HCT116 (cell line): ENCODE results near the gene GPR17. TPM values are rescaled to one million over a fixed set of nuclear protein-coding genes. Genes with fewer than 3 reads are reported as not detected.

Experiments
- ATAC-seq: fragments of 200-7000 bp; cut with Tn5 transposase; 2 replicates; pipeline ENCODE4 v1.9.1; 2020; ENCODE audit warnings: mild to moderate bottlenecking, moderate library complexity
- BruUV-seq: library from RNA; stranded (reverse); fragments of 400-500 nt; replicated peaks from 2 replicates; lab custom pipeline; 2021; lab: Mats Ljungman, UMichigan
- CTCF ChIA-PET: fragments of 300-600 bp; sonication (Branson Sonifier 250); formaldehyde crosslinking; loops from one replicate; lab custom pipeline; 2021; ENCODE audit warnings: antibody characterized with exemption; lab: Charles Lee
- POLR2A ChIA-PET: fragments of 300-600, 350-600 bp; sonication (Branson Sonifier 250); formaldehyde crosslinking; loops from one replicate; lab custom pipeline; 2021; ENCODE audit warnings: antibody characterized with exemption; lab: Charles Lee
- RAD21 ChIA-PET, 2 experiments: fragments of 300-600 bp; sonication (Branson Sonifier 250); formaldehyde crosslinking; loops; one replicate each; lab custom pipeline; 2023; ENCODE audit warnings: low total read pairs in 2 of 2; ENCODE audit not compliant: uncharacterized antibody in 2 of 2, unreplicated experiment in 2 of 2, low non-redundant PET in 1 of 2; lab: Charles Lee
- DNase-seq: peaks from one replicate; pipeline ENCODE4 v3.0.0-alpha.2; 2010; ENCODE audit warnings: low read depth, low spot score
- H2AFZ ChIP-seq: fragments of 200-600 bp; shearing (Covaris generic), sonication (generic); 2 replicates; pipeline ENCODE4 v1.6.1; 2017; ENCODE audit warnings: low read depth, mixed run types, mixed read lengths, antibody characterized with exemption, low read length; ENCODE audit not compliant: poor library complexity, severe bottlenecking
- H3K27ac ChIP-seq: 2 replicates; pipeline ENCODE4 v1.5.1; 2012; ENCODE audit warnings: low read depth, low read length
- H3K27me3 ChIP-seq: fragments of 200-600 bp; sonication (generic); 2 replicates; pipeline ENCODE4 v1.6.1; 2016; ENCODE audit warnings: mixed run types, low read length, mixed read lengths; ENCODE audit not compliant: insufficient read depth
- H3K36me3 ChIP-seq, 2 experiments: fragments of 200-500 bp in 1 of 2; fragments of 200-600 bp in 1 of 2; sonication (Bioruptor generic) in 1 of 2; sonication (generic) in 1 of 2; 2 replicates each; pipeline versions ENCODE4 v1.5.1 to v1.6.1; 2014 to 2016; ENCODE audit warnings: low read length in 2 of 2, inconsistent platforms in 1 of 2, mixed read lengths in 1 of 2, mixed run types in 1 of 2; ENCODE audit not compliant: insufficient read depth in 2 of 2, control insufficient read depth in 1 of 2
- H3K4me1 ChIP-seq, 2 experiments: fragments of 200-600 bp in 1 of 2; sonication (generic) in 1 of 2; 2 replicates each; pipeline versions ENCODE4 v1.5.1 to v1.6.1; 2012 to 2017; ENCODE audit warnings: low read length in 2 of 2, inconsistent platforms in 1 of 2, mild to moderate bottlenecking in 1 of 2, mixed read lengths in 1 of 2, mixed run types in 1 of 2, moderate library complexity in 1 of 2; ENCODE audit not compliant: insufficient read depth in 2 of 2, control insufficient read depth in 1 of 2
- H3K4me2 ChIP-seq: fragments of 200-600 bp; sonication (generic); 2 replicates; pipeline ENCODE4 v1.6.1; 2017; ENCODE audit warnings: mixed run types, low read length, mixed read lengths
- H3K4me3 ChIP-seq, 2 experiments: fragments of 200-600 bp in 1 of 2; sonication (generic) in 1 of 2; replicated peaks in 1 of 2; 2 replicates each; pipeline ENCODE4 v1.5.1; 2011 to 2016; ENCODE audit warnings: low read length in 2 of 2, control low read depth in 1 of 2, low read depth in 1 of 2, mild to moderate bottlenecking in 1 of 2, mixed read lengths in 1 of 2, mixed run types in 1 of 2
- H3K79me2 ChIP-seq: fragments of 200-600 bp; sonication (generic); 2 replicates; pipeline ENCODE4 v1.6.1; 2017; ENCODE audit warnings: mild to moderate bottlenecking, mixed run types, low read length, moderate library complexity, mixed read lengths; ENCODE audit not compliant: insufficient read depth
- H3K9ac ChIP-seq: fragments of 200-600 bp; sonication (generic); 2 replicates; pipeline ENCODE4 v1.6.1; 2016; ENCODE audit warnings: low read length, mixed read lengths
- H3K9me2 ChIP-seq: fragments of 200-600 bp; sonication (generic), shearing (Covaris generic); 2 replicates; pipeline ENCODE4 v1.6.1; 2017; ENCODE audit warnings: mixed run types, mild to moderate bottlenecking, moderate library complexity; ENCODE audit not compliant: insufficient read depth
- H3K9me3 ChIP-seq, 2 experiments: fragments of 200-500 bp in 1 of 2; fragments of 200-600 bp in 1 of 2; sonication (Bioruptor generic) in 1 of 2; sonication (generic) in 1 of 2; 2 replicates each; pipeline ENCODE4 v1.6.1; 2014 to 2017; ENCODE audit warnings: low read length in 2 of 2, mixed read lengths in 2 of 2, inconsistent platforms in 1 of 2, low read depth in 1 of 2, mild to moderate bottlenecking in 1 of 2, mixed run types in 1 of 2, moderate library complexity in 1 of 2; ENCODE audit not compliant: control insufficient read depth in 1 of 2, insufficient read depth in 1 of 2
- H4K20me1 ChIP-seq: fragments of 200-600 bp; sonication (generic), shearing (Covaris generic); 2 replicates; pipeline ENCODE4 v1.6.1; 2017; ENCODE audit warnings: mixed run types, mild to moderate bottlenecking, moderate library complexity; ENCODE audit not compliant: insufficient read depth
- ATF3 ChIP-seq: IDR thresholded peaks from 2 replicates; pipeline ENCODE4 v1.6.1; 2012
- CTCF ChIP-seq, 3 experiments: fragments of 200-600 bp in 1 of 3; sonication (generic) in 1 of 3; IDR thresholded peaks in 2 of 3; conservative IDR thresholded peaks in 1 of 3; 2 replicates each; pipeline ENCODE4 v1.5.1; 2012 to 2017; ENCODE audit warnings: low read depth in 2 of 3, low read length in 2 of 3, antibody characterized with exemption in 1 of 3, borderline replicate concordance in 1 of 3, control low read depth in 1 of 3, mild to moderate bottlenecking in 1 of 3, mixed read lengths in 1 of 3, mixed run types in 1 of 3, moderate library complexity in 1 of 3; ENCODE audit not compliant: insufficient read depth in 1 of 3
- EGR1 ChIP-seq: IDR thresholded peaks from 2 replicates; pipeline ENCODE4 v1.6.1; 2012; ENCODE audit warnings: low read depth
- ELF1 ChIP-seq: IDR thresholded peaks from 2 replicates; pipeline ENCODE4 v1.6.1; 2012; ENCODE audit warnings: low read depth, borderline replicate concordance
- EZH2 ChIP-seq: fragments of 200-600 bp; sonication (generic); IDR thresholded peaks from 2 replicates; pipeline ENCODE4 v1.6.1; 2017; ENCODE audit warnings: antibody characterized with exemption, mixed run types
- EZH2phosphoT487 ChIP-seq: fragments of 200-600 bp; IDR thresholded peaks from 2 replicates; pipeline ENCODE4 v1.6.1; 2018; ENCODE audit warnings: antibody characterized with exemption, borderline replicate concordance
- FOSL1 ChIP-seq: IDR thresholded peaks from 2 replicates; pipeline ENCODE4 v1.6.1; 2012; ENCODE audit warnings: low read depth
- MAX ChIP-seq: IDR thresholded peaks from 2 replicates; pipeline ENCODE4 v1.6.1; 2012
- POLR2A ChIP-seq: IDR thresholded peaks from 2 replicates; pipeline ENCODE4 v1.7.0; 2011; ENCODE audit warnings: borderline replicate concordance; ENCODE audit not compliant: insufficient read depth, insufficient read length; ENCODE audit errors: extremely low read depth
- POLR2AphosphoS5 ChIP-seq: IDR thresholded peaks from 2 replicates; pipeline ENCODE4 v1.6.1; 2011; ENCODE audit warnings: mild to moderate bottlenecking, low read depth, low read length, moderate library complexity
- RAD21 ChIP-seq: IDR thresholded peaks from 2 replicates; pipeline ENCODE4 v1.6.1; 2012; ENCODE audit warnings: low read depth, mild to moderate bottlenecking
- REST ChIP-seq: IDR thresholded peaks from 2 replicates; pipeline ENCODE4 v1.6.1; 2012; ENCODE audit warnings: low read depth
- SIN3A ChIP-seq: IDR thresholded peaks from 2 replicates; pipeline ENCODE4 v1.6.1; 2012; ENCODE audit warnings: low read depth
- SP1 ChIP-seq: IDR thresholded peaks from 2 replicates; pipeline ENCODE4 v1.6.1; 2012; ENCODE audit warnings: low read depth
- TCF7L2 ChIP-seq: IDR thresholded peaks from 2 replicates; pipeline ENCODE4 v1.7.0; 2011; ENCODE audit warnings: borderline replicate concordance, inconsistent platforms; ENCODE audit not compliant: insufficient read depth, insufficient read length; ENCODE audit errors: extremely low read depth
- YY1 ChIP-seq: IDR thresholded peaks from 2 replicates; pipeline ENCODE4 v1.6.1; 2011; ENCODE audit warnings: low read length, low read depth, moderate library complexity, mild to moderate bottlenecking; ENCODE audit not compliant: insufficient replicate concordance; ENCODE audit errors: extremely low read depth
- ZBTB33 ChIP-seq: IDR thresholded peaks from 2 replicates; pipeline ENCODE4 v1.6.1; 2011; ENCODE audit warnings: mild to moderate bottlenecking, low read length, moderate library complexity; ENCODE audit not compliant: insufficient replicate concordance; ENCODE audit errors: extremely low read depth
- ZNF274 ChIP-seq: fragments of 200-500 bp; sonication (Bioruptor generic); IDR thresholded peaks from 2 replicates; pipeline ENCODE4 v1.6.1; 2014; ENCODE audit warnings: mild to moderate bottlenecking, low read depth, low read length, inconsistent platforms
- intact Hi-C: fragments of 100-400 bp; cut with micrococcal nuclease; formaldehyde crosslinking; loops from 2 replicates; pipeline ENCODE4 v1.10.0; 2022
- total RNA-seq: library from RNA; stranded (reverse); gene quantifications from one replicate; pipeline ENCODE4 v1.2.1, GENCODE V29; 2021; ENCODE audit not compliant: unreplicated experiment

Gene GPR17
- total RNA-seq, 1 experiment from 2014 or later = not detected

GRCh38 chr2:127650041-127650784 lies 4.3 kb downstream of the GPR17 start:
- H3K79me2 ChIP-seq = no peaks in the 10 kb centered on the region
- peaks cover 9 to 31% of the 10 kb centered on the region in 2 experiments for H3K4me1 ChIP-seq
- no peaks in the 10 kb centered on the region for H3K36me3 ChIP-seq
- H3K27ac ChIP-seq = no peak overlapping the region
- H3K4me2 ChIP-seq = no peak overlapping the region
- CTCF ChIA-PET = interaction anchor here (0.6 to 5.8 kb wide), 7 partner anchors 13 to 453 kb away, joined by 3 to 97 read pairs (median 3); no protein-coding TSS in a partner anchor
- RAD21 ChIA-PET = interaction anchor here (1.5 to 1.8 kb wide), 2 partner anchors 59 kb away, joined by 9 to 15 read pairs; no protein-coding TSS in a partner anchor
- no peaks in the 10 kb centered on the region for H3K27me3 ChIP-seq
- BruUV-seq = no TSS peak
- POLR2A ChIA-PET = interaction anchor here (0.8 kb wide), 1 partner anchor 59 kb away, joined by 6 read pairs; no protein-coding TSS in a partner anchor
- TF ChIP-seq SP1 = no peak
- TF ChIP-seq REST = no peak
- no peak for TF ChIP-seq TCF7L2
- TF ChIP-seq ZNF274 = no peak
- no peak for TF ChIP-seq EGR1
- no peak for TF ChIP-seq EZH2phosphoT487
- no peak for TF ChIP-seq SIN3A
- no peak for TF ChIP-seq CTCF (IDR thresholded peaks at IDR 0.05 in 2 of 3, conservative IDR thresholded peaks at IDR 0.05 in 1 of 3; ENCODE audit: borderline replicate concordance in 1 of 3, insufficient read depth in 1 of 3, low read depth in 2 of 3, low read length in 2 of 3)
- TF ChIP-seq YY1 = no peak
- no peak for TF ChIP-seq POLR2A
- no peak for TF ChIP-seq ELF1
- TF ChIP-seq ATF3 = no peak
- no peak for TF ChIP-seq FOSL1
- no peak for TF ChIP-seq MAX
- TF ChIP-seq POLR2AphosphoS5 = no peak
- TF ChIP-seq EZH2 = no peak
- TF ChIP-seq RAD21 = no peak
- no peak for TF ChIP-seq ZBTB33
- TF ChIP-seq, all 23 proteins: peak for 0
- Histone ChIP-seq H3K9ac (no peak overlapping the region), H3K9me2 (no peaks in the 10 kb centered on the region), H3K9me3 (no peaks in the 10 kb centered on the region), H2AFZ (no peak overlapping the region), H4K20me1 (no peaks in the 10 kb centered on the region), H3K4me3 (no peak overlapping the region)
- DNase-seq (no peak), ATAC-seq (no peak; the same call in 1 of the 2 replicates)
- intact Hi-C loops = no loop called here
